AG10803 (cell line): ENCODE measurements around the gene CCDC148.

ENCODE experiments used
- DNase-seq: peaks from one replicate; pipeline ENCODE4 v3.0.0; 2010; ENCODE audit warnings: low read depth
- H3K4me3 ChIP-seq: 2 replicates; pipeline ENCODE4 v1.5.1; 2011; ENCODE audit warnings: mild to moderate bottlenecking, low read length, control low read depth
- TF ChIP-seq, protein P1 (sequence below): conservative IDR thresholded peaks from 2 replicates; pipeline ENCODE4 v1.5.1; 2011; ENCODE audit warnings: mild to moderate bottlenecking, low read length, control low read depth, inconsistent platforms

CCDC148 gene

DNA sequence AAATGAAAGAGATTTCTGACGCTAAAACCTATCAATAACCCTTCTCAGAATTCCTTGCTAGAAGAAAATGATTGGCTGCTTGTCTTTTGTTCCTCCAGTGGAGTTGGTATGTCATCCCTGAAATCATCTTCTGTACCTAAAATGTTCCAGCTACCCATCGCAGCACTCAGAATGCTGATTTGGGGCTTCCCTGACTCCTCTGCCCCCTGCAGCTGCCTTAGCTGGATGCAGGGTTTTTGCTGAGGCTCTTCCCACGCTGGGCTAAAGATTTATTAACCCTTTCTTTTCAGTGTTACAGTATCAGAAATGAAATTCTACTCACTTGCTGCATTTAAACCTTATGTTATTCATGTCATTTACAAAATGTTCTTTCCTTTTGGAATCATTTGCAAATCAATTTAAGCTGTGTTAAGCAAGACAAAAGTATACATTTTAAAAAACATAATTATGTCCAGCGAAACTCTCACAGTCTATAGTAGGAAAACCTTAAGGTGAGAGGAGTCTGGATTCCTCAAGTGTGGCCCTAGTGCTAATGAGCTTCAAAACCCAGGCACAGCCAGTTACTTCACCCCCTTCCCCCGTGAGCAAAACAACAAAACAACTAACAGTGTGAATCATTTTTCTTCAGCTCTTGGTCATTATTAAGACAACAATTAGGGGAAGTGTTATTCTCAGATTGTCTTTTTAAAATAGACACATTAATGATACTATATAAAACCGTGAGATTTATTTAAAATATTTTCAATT, 33.0 kb upstream of the CCDC148 start:
- no peak for DNase-seq
- TF ChIP-seq, protein P1, sequence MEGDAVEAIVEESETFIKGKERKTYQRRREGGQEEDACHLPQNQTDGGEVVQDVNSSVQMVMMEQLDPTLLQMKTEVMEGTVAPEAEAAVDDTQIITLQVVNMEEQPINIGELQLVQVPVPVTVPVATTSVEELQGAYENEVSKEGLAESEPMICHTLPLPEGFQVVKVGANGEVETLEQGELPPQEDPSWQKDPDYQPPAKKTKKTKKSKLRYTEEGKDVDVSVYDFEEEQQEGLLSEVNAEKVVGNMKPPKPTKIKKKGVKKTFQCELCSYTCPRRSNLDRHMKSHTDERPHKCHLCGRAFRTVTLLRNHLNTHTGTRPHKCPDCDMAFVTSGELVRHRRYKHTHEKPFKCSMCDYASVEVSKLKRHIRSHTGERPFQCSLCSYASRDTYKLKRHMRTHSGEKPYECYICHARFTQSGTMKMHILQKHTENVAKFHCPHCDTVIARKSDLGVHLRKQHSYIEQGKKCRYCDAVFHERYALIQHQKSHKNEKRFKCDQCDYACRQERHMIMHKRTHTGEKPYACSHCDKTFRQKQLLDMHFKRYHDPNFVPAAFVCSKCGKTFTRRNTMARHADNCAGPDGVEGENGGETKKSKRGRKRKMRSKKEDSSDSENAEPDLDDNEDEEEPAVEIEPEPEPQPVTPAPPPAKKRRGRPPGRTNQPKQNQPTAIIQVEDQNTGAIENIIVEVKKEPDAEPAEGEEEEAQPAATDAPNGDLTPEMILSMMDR, result no peak
- no peak overlapping the region for H3K4me3 ChIP-seq

DNA sequence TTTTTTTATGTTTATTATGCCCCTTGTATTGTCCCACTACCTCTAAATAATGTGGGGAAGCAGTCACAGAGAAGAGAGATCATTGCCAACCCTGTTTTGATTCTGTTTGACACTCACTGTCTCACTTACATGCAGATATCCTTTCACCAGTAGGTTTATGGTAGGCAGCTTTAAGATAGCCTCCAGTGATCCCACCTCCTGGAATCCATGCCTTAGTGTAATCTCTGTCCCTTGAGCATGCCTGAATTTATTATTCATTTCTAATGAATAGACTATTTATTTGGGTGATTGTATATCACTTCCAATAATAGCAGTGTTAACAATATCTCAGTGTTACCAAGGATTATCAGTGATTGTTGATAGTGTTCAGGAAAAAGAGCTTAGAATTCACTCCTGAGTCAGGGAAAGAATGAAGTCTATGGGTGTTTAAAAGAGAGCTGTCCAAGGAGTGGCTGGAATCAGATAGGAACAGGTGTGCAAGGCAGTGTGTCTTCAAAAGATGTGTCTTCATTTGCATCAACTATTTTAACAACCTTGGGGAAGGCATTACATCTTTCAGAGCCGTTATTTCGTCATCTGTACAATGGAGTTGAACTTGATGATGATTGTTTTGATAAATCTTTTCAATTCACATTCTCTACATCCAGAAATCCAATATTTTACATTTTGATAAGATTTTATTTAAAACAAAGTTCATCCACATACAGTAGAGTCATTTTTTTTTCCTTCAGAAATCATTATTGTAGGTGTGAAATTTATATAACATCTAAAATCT, 32.1 kb upstream of the CCDC148 start:
- no peak overlapping the region for H3K4me3 ChIP-seq
- TF ChIP-seq, protein P1, result no peak
- no peak for DNase-seq

DNA sequence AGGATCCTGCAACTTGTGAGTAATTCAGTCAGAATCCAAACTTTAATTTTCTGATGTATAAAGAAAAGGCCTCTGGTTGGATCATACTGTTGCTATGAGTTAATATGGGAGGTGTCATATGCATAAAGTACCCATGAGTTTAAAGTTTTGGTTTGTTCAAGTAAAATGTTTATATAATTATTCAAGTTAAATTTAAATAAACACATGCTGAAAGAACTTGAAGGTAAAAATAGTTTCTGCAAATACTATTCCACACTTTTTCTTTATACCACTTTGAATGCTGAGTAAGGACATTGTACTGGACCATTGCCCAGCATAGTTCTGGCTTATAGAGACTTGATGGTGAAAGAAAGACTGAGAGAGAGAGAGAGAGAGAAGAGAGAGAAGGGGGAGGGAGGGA, 30.9 kb upstream of the CCDC148 start:
- no peak overlapping the region for H3K4me3 ChIP-seq
- DNase-seq, result peak; percentile 69
- TF ChIP-seq, protein P1, result no peak

DNA sequence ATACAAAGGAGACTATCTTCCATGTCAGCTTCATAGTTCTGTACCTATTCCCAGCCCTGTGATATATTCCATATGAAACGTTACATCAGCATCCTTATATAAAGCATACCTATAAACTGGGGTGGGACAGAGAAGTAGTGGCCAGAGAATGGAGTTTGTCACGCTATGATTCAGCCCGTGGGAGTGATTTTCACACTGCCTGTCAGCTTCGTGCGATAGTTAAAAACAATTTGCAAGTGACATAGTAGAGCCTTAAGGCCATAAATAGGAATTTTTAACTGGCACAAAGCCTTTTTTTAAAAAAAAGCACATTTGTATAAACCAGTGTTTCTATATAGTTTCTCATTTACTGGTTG, 30.4 kb upstream of the CCDC148 start:
- H3K4me3 ChIP-seq, result no peak overlapping the region
- no peak for DNase-seq
- TF ChIP-seq, protein P1, result no peak

DNA sequence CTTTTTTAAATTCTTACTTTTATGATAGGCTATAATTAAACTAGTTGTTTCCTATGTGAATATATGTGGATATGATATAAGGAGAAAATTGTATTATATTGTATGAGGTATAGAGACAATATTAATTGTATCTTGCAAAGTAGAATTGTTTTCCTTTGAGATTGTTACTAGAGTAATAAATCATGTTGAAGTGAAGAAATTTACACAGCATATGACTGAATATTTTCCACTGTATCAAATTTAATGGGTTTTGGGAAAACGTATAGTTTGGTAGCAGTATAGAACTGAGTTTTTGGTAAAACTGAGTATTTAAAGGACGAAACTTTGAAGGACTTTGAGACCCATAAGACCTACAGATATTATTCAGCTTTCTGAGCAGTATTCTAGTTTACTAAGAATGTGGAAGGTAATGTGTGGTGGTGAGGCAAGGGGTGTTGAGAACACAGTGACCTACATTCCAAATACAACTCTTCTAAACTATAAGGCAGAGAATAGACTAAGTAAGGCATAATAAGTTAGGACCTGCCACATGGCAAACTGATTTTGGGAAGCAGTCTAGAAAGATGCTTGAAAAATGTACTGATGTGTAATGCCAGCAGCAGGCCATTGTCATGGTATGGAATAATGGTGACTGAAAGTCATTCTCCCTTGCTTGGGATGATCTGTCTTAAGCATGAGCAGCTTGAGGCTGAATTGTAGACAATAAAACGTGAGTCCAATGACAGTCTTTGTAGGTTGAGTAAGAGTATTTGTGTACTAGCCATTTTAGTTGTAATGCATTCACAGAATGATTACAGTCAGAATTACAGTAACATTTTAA, 29.8 kb upstream of the CCDC148 start:
- TF ChIP-seq, protein P1, result no peak
- no peak overlapping the region for H3K4me3 ChIP-seq
- DNase-seq, result no peak

DNA sequence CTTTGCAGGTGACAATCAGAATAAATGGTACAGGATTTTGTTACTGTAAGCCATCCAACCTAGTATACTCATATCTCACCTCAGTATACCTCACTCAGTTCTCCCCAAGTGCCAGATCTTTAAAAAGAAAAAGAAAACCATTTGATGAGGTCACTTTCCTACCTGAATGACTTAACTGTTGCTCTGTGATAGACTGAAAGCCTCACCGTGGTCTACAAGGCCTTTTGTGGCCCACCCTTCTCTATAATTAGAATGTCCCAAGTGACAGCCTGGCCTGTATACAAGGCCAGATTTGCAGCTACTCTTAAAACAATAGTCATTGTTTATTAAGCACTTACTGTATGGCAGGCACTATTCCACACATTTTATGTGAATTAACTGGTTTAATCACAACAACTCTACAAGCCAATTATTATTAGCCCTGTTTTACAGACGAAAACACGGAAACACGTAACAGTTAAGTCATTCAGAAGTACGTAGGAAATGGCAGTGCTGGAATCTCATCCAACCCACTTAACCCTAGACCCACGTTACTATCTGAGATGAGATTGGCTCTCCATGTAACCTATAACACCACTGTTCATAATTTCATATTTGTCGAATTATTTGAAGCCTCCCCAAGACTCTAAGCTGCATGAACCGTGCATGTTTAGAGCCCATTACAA, 28.5 kb upstream of the CCDC148 start:
- no peak overlapping the region for H3K4me3 ChIP-seq
- TF ChIP-seq, protein P1, result no peak
- no peak for DNase-seq
